GM18951 (cell line): ENCODE results near the gene DOCK7.
"Not testable (repeated sequence)": the region's sequence is repeated elsewhere in the genome, so short reads cannot be mapped to it uniquely, and the experiment has no call there.

Experiments
- POLR2A ChIP-seq: IDR thresholded peaks from 4 replicates; pipeline ENCODE4 v1.6.1; 2011; ENCODE audit warnings: mild to moderate bottlenecking; ENCODE audit not compliant: insufficient read length, insufficient read depth; ENCODE audit errors: extremely low read depth
- in situ Hi-C: fragments of 300-500 bp; cut with MboI; formaldehyde crosslinking; loops from one replicate; pipeline ENCODE4 v1.12.0; 2022; ENCODE audit warnings: low sequenced_read_pairs, mixed read lengths, inconsistent platforms; ENCODE audit not compliant: unreplicated experiment

The DOCK7 gene

GRCh38 chr1:62613890-62614289 lies 74.3 kb downstream of the DOCK7 start:
- in situ Hi-C loops, result no loop called here
- TF ChIP-seq POLR2A, result no peak

- in situ Hi-C loops, result no loop called here
- no peak for TF ChIP-seq POLR2A
Observed at GRCh38 chr1:62613325-62613727, 74.9 kb downstream of the DOCK7 start.

- in situ Hi-C loops, result no loop called here
- no peak for TF ChIP-seq POLR2A
Observed at GRCh38 chr1:62612770-62613169, 75.4 kb downstream of the DOCK7 start.

- in situ Hi-C loops, result not testable (repeated sequence)
Observed at GRCh38 chr1:62610588-62610987, 77.6 kb downstream of the DOCK7 start.

- in situ Hi-C loops, result no loop called here
Observed at GRCh38 chr1:62608905-62609304, 79.3 kb downstream of the DOCK7 start.

GRCh38 chr1:62601457-62601856 lies 86.7 kb downstream of the DOCK7 start:
- in situ Hi-C loops, result no loop called here

More at GRCh38 chr1:62608905-62609304, 79.3 kb downstream of the DOCK7 start:
- no peak for TF ChIP-seq POLR2A

GRCh38 chr1:62599044-62599443 lies 89.1 kb downstream of the DOCK7 start:
- no peak for TF ChIP-seq POLR2A
- in situ Hi-C loops, result no loop called here

More at GRCh38 chr1:62601457-62601856, 86.7 kb downstream of the DOCK7 start:
- no peak for TF ChIP-seq POLR2A

- in situ Hi-C loops, result no loop called here
- no peak for TF ChIP-seq POLR2A
Observed at GRCh38 chr1:62597281-62597680, 90.9 kb downstream of the DOCK7 start, which contains the start of gene ANGPTL3. TSS of gene ANGPTL3 (plus strand) at chr1:62597520. CDS start at chr1:62597567, 47 bp downstream.

- in situ Hi-C loops, result no loop called here
- TF ChIP-seq POLR2A, result no peak
Observed at GRCh38 chr1:62595647-62596046, 92.5 kb downstream of the DOCK7 start.

GRCh38 chr1:62593825-62594394 lies 94.3 kb downstream of the DOCK7 start:
- in situ Hi-C loops, result no loop called here
- TF ChIP-seq POLR2A, result no peak

GRCh38 chr1:62590970-62591368 lies 97.2 kb downstream of the DOCK7 start:
- TF ChIP-seq POLR2A, result no peak
- in situ Hi-C loops, result no loop called here

- no peak for TF ChIP-seq POLR2A
Observed at GRCh38 chr1:62590255-62590969, 97.8 kb downstream of the DOCK7 start.

GRCh38 chr1:62589321-62589720 lies 98.9 kb downstream of the DOCK7 start:
- in situ Hi-C loops, result no loop called here
- TF ChIP-seq POLR2A, result no peak

More at GRCh38 chr1:62590255-62590969, 97.8 kb downstream of the DOCK7 start:
- in situ Hi-C loops, result no loop called here

GRCh38 chr1:62588000-62588399 lies 100.2 kb downstream of the DOCK7 start:
- in situ Hi-C loops, result no loop called here
- no peak for TF ChIP-seq POLR2A
